Smooth muscle cell (in vitro differentiated cells): ENCODE measurements around the gene PHAF1. TPM values are rescaled to one million over a fixed set of nuclear protein-coding genes. Genes with fewer than 3 reads are reported as not detected.

ENCODE experiments used
- DNase-seq: peaks from one replicate; lab custom pipeline; 2025; ENCODE audit not compliant: unreplicated experiment; lab: John Stamatoyannopoulos, UW
- H2AFZ ChIP-seq: fragments of 200-600 bp; sonication (generic); 2 replicates; pipeline ENCODE4 v1.6.0; 2016; ENCODE audit warnings: antibody characterized with exemption, low read depth, mild to moderate bottlenecking
- H3F3A ChIP-seq: fragments of 200-600 bp; sonication (generic); 2 replicates; pipeline ENCODE4 v1.6.0; 2017; ENCODE audit warnings: antibody characterized with exemption, low read depth
- H3K27ac ChIP-seq: fragments of 200-600 bp; sonication (generic); 2 replicates; pipeline ENCODE4 v1.5.1; 2016; ENCODE audit warnings: low read depth, mild to moderate bottlenecking
- H3K27me3 ChIP-seq: fragments of 200-600 bp; sonication (generic); 2 replicates; pipeline ENCODE4 v1.6.1; 2016; ENCODE audit warnings: low read depth, mild to moderate bottlenecking
- H3K36me3 ChIP-seq: fragments of 200-600 bp; sonication (generic); 2 replicates; pipeline ENCODE4 v1.5.1; 2016; ENCODE audit warnings: low read depth
- H3K4me1 ChIP-seq: fragments of 200-600 bp; sonication (generic); 2 replicates; pipeline ENCODE4 v1.5.1; 2016; ENCODE audit warnings: low read depth
- H3K4me2 ChIP-seq: fragments of 200-600 bp; sonication (generic); 2 replicates; pipeline ENCODE4 v1.6.0; 2016; ENCODE audit warnings: mild to moderate bottlenecking
- H3K4me3 ChIP-seq: fragments of 200-600 bp; sonication (generic); 2 replicates; pipeline ENCODE4 v1.5.1; 2016; ENCODE audit warnings: mild to moderate bottlenecking
- H3K79me2 ChIP-seq: fragments of 200-600 bp; sonication (generic); 2 replicates; pipeline ENCODE4 v1.6.0; 2016; ENCODE audit warnings: low read depth, mild to moderate bottlenecking
- H3K9ac ChIP-seq: fragments of 200-600 bp; sonication (generic); 2 replicates; pipeline ENCODE4 v1.6.0; 2016; ENCODE audit warnings: low read depth
- H3K9me3 ChIP-seq: fragments of 200-600 bp; sonication (generic); replicated peaks from 2 replicates; pipeline ENCODE4 v1.5.1; 2016; ENCODE audit warnings: low read depth
- H4K20me1 ChIP-seq: fragments of 200-600 bp; sonication (generic); 2 replicates; pipeline ENCODE4 v1.6.0; 2016; ENCODE audit warnings: low read depth
- CTCF ChIP-seq: fragments of 200-600 bp; sonication (generic); IDR thresholded peaks from 2 replicates; pipeline ENCODE4 v1.5.1; 2017; ENCODE audit warnings: borderline replicate concordance, mild to moderate bottlenecking, antibody characterized with exemption; ENCODE audit not compliant: insufficient read depth, poor library complexity, severe bottlenecking
- WGBS: methylation state at CpG from one replicate; pipeline ENCODE4 v1.1.7; 2016; ENCODE audit warnings: low lambda C conversion rate; 5-methylcytosine and 5-hydroxymethylcytosine counted together
- polyA plus RNA-seq: library from polyadenylated mRNA; unstranded; fragments of >200 nt; fragmentation: Nextera tagmentation; extraction: Ambion mirVana; gene quantifications from 2 replicates; pipeline ENCODE4 v1.2.1, GENCODE V29; 2016
- total RNA-seq: library from RNA; depleted of rRNA; stranded (reverse); fragments of >200 nt; gene quantifications from 2 replicates; pipeline ENCODE4 v1.2.3, GENCODE V29; 2014

Gene PHAF1
- total and polyA plus RNA-seq, 2 experiments from 2014 or later = 15.5 TPM

DNA sequence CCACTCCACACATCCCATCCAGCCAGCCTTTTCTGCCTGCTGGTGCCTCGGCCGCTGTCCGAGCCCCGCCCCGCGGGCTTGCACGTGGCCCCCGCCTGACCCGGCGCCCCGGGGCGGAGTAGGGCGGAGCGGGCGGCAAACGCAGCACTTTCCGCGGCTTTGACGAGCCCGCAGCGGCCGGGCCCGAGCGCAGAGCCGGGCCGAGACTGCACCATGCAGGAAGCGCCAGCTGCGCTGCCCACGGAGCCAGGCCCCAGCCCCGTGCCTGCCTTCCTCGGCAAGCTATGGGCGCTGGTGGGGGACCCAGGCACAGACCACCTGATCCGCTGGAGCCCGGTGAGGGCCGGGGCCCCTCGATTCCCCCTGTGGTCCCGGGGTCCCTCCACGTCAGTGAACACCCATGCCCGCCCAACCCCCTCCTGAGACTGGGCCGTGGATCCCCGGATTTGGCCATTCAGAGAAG lies 54.9 kb downstream of the PHAF1 start, which contains the start of gene HSF4:
Gene HSF4 (plus strand): TSS at position 147 of the 463 bp plus-strand sequence. CDS start 67 bp downstream, at position 214.
- TF ChIP-seq CTCF = no peak
- peaks cover 2% of the 10 kb centered on the region for H3F3A ChIP-seq
- H3K27me3 ChIP-seq = peaks cover 65% of the 10 kb centered on the region
- peaks cover 29% of the 10 kb centered on the region for H4K20me1 ChIP-seq
- no peaks in the 10 kb centered on the region for H3K79me2 ChIP-seq
- H3K36me3 ChIP-seq = no peaks in the 10 kb centered on the region
- peak within 1 kb of the TSS; percentile 87 for H3K4me2 ChIP-seq
- H3K27ac ChIP-seq = no peak within 1 kb of the TSS
- H3K9me3 ChIP-seq = no peaks in the 10 kb centered on the region
- H3K9ac ChIP-seq = no peak within 1 kb of the TSS
- no peak for DNase-seq
- H3K4me1 ChIP-seq = peaks cover 19% of the 10 kb centered on the region
- H3K4me3 ChIP-seq = peak within 1 kb of the TSS; percentile 40
- no peak within 1 kb of the TSS for H2AFZ ChIP-seq
- WGBS = 4% methylated on average over 33 of the region's 41 CpGs

DNA sequence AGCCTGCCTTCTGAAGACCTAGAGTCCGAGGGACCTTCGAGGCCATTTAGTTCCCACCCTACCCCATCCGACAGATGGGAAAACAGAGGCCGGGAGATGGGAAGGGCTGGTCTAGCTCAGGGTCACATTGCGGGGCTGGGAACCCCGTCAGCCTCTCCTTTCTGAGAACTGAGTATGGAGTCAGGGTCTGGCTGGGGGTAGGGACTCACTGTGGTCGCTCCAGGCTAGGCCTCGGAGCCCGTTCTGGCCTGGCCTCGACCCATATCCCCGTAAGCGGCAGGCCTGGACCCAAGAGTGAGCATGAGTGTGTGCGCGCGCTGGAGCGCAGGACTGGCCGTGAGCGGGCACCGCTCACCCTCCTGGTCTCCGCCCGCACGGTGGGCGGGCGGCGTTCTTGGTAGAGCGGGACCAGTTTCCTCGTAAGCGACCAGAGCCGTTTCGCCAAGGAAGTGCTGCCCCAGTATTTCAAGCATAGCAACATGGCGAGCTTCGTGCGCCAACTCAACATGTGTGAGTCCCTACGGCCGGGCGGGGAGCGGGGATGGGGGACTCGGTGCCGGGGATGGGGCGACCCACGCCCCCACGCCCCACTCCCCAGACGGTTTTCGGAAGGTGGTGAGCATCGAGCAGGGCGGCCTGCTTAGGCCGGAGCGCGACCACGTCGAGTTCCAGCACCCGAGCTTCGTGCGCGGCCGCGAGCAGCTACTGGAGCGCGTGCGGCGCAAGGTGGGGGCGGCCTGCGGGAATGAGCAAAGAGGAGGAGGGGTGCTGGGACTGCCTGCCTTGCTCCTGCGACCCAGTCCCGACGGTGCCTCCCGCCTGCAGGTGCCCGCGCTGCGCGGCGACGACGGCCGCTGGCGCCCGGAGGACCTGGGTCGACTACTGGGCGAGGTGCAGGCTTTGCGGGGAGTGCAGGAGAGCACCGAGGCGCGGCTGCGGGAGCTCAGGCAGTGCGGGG lies 55.7 kb downstream of the PHAF1 start:
- Histone ChIP-seq H3K9me3 (no peaks in the 10 kb centered on the region), H3K4me3 (no peak overlapping the region)
- WGBS = 8% methylated on average over 61 of the region's 85 CpGs

DNA sequence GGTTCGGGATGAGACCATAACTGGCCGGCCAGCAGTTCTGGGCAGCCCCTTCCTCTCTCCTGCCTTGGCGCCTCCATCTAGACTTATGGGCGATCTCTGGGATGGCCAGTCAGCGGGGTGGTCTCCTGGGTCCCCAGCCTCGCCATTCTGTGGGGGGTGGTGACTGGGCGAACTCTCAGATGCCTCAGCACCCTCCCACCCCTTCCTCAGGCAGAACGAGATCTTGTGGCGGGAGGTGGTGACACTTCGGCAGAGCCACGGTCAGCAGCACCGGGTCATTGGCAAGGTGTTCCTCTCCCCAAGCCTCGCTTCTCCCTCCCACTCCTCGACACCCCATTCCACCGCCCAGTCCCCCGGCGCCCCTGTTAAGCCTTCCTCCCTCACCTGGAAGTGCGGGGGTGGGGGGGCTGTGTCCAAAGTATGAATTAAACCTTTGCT lies 56.4 kb downstream of the PHAF1 start:
- Histone ChIP-seq H3K9me3 (no peaks in the 10 kb centered on the region), H3K79me2 (no peaks in the 10 kb centered on the region), H3F3A (peaks cover 7% of the 10 kb centered on the region), H4K20me1 (peaks cover 29% of the 10 kb centered on the region), H3K4me3 (no peak overlapping the region), H3K4me2 (no peak overlapping the region), H3K4me1 (peaks cover 28% of the 10 kb centered on the region), H2AFZ (no peak overlapping the region), H3K9ac (no peak overlapping the region), H3K27me3 (peaks cover 65% of the 10 kb centered on the region), H3K36me3 (no peaks in the 10 kb centered on the region), H3K27ac (no peak overlapping the region)
- no peak for DNase-seq
- 26% methylated on average over 16 of the region's 18 CpGs for WGBS
- no peak for TF ChIP-seq CTCF

More for the DNA sequence above, 55.7 kb downstream of the PHAF1 start:
- no peak for DNase-seq
- H3K9ac ChIP-seq = no peak overlapping the region
- H2AFZ ChIP-seq = no peak overlapping the region
- peak overlapping the region; percentile 87 for H3K4me2 ChIP-seq
- peaks cover 65% of the 10 kb centered on the region for H3K27me3 ChIP-seq
- H4K20me1 ChIP-seq = peaks cover 29% of the 10 kb centered on the region
- no peaks in the 10 kb centered on the region for H3K79me2 ChIP-seq
- no peaks in the 10 kb centered on the region for H3K36me3 ChIP-seq
- H3K27ac ChIP-seq = no peak overlapping the region
- H3K4me1 ChIP-seq = peaks cover 24% of the 10 kb centered on the region
- no peak for TF ChIP-seq CTCF
- peaks cover 7% of the 10 kb centered on the region for H3F3A ChIP-seq
